Iris pigment epithelial cell (primary cell): Measurements from ENCODE around the gene TLE4.
"Not testable (repeated sequence)": the region's sequence is repeated elsewhere in the genome, so short reads cannot be mapped to it uniquely, and the experiment has no call there.

ENCODE experiments used
- DNase-seq: peaks from one replicate; pipeline ENCODE4 v3.0.0-alpha.2; 2011; ENCODE audit warnings: low read depth

TLE4 gene

DNA sequence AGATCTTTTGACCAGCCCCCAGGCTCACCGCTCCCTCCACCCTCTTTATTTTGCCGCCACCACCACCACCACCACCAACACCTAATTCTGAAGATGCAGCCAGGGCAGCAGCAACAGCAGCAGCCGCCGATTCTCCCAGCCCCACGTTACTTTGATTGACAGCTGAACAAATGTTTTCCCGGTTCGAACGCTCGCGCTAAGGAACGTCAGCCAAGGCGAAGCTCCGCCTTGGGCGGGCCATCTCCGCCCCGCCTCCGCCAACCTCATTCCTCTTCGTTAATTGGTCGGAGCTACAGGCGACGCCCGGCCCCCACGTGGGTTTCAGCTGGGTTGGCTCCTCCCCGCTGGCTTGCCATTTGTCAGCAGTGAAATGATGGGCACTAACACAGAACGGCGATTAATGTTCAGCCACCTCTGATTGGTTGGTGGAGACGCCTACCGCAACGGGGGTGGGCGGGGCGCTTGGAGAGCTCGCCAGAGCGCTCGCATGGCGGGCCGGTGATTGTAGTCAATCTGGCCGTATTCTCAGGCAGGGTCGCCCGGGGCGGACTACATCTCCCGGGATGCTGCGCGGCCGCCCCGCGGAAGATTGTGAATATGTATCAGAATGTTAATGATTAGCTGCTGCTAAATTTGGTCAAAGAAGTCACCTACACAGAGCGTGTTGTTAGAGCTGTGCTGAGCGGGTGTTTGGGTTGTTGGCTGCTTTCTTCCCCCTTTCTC lies at the start of gene TLE4:
TSS of gene TLE4 (plus strand) at position 657 of the 723 bp plus-strand sequence. CDS start 826 bp downstream, outside the sequence.
- DNase-seq: peak; percentile 100

- DNase-seq: no peak
These were observed 49.0 kb upstream of the TLE4 start for GRCh38 chr9:79522793-79523192.

DNA sequence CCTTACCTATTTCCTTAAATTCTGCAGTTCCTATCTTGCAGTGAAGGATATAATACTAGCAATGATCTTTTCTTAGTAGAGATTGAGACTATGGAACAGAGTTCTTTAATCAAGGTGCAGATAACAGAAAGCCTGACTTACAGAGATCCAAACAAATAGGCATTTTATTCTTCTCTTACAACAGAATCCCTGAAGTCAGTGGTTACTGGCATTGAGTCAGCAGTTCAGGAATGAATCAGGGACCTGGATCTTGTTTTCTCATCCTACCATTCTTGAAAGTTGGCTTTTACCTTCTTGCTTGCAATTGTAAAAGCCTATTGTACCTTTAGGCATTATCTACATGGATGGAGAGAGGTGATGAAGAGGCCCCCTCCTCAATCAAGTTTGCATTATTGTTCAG lies 47.5 kb upstream of the TLE4 start:
- peak; percentile 51 for DNase-seq

- DNase-seq: no peak
These were observed 45.6 kb upstream of the TLE4 start for GRCh38 chr9:79526149-79526672.

GRCh38 chr9:79535534-79535933 lies 36.2 kb upstream of the TLE4 start:
- DNase-seq: no peak

DNA sequence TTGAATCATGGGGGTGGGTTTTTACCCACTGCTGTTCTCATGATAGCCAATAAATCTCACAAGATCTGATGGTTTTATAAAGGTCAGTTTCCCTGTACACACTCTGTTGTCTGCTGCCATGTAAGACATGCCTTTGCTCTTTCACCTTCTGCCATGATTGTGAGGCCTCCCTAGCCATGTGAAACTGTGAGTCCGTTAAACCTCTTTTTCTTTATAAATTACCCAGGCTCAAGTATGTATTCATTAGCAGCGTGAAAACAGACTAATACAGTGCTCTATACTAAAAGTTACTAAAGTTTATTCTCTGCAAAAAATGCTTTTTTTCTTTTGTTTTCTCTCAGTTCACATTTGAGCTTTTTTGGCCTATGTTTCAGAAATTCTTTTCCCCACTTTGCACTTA lies 33.9 kb upstream of the TLE4 start:
- no peak for DNase-seq

DNA sequence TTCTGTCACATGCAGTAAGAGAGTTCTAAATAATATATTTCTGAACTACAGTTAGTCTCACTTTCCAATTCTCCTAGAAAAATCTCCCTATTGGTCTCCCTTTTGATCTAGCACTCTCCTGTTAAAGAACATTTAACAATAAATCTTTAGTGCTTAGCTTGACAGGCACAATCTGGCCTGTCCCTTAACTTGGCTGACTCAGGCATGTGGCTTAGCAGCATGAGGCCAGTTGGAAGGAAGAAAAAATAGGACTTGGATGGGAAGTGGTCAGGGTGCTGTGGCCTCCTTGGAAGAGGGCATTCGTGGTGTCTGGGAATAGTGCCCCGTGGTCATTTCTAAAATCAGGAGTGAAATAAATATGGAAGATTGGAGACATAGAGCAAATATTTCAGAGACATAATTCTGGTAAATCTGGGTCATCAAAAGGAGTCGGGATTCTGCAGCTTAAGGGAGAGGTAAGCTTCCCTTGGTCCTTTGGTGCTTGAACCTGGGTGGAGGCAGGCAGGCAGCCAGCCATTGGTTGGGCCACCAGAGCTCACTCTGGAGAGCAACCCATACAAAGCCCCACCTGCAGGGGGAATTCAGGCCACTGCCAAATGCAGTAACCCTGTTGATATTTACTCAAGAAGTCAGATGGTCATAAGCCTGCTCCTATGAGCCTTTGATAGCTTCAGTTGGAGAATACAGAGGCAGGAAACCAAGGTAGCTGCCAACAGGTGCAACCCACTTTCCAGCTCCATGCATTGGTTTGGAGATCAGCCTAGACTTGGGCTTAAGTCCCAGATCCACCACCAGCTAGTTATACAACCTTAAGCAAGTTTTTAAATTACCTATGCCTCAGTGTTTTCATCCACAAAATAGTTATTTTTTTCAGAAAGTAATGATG lies 28.8 kb upstream of the TLE4 start:
- no peak for DNase-seq

- not testable (repeated sequence) for DNase-seq
These were observed 27.4 kb upstream of the TLE4 start for GRCh38 chr9:79544375-79544774.

GRCh38 chr9:79551586-79551985 lies 20.2 kb upstream of the TLE4 start:
- DNase-seq: no peak

DNA sequence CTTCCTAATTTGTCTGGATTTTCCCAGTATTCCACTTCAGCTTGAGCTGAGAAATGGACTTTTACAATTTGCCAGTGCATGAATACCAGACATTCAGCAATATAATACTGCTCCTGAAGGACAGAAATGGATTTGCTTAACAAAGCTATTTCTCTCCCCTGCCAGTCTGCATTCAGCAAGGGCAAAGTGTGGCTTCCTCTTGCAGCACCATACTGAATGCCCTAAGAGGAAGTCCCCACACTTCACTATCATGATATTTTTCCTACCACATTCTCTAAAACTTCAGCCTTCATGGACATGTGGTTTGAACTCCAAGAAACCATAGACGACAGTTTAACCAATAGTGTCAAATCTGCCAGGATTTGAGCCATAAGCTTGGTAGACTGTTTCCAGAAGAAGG lies 19.8 kb upstream of the TLE4 start:
- no peak for DNase-seq

GRCh38 chr9:79555474-79556089 lies 16.2 kb upstream of the TLE4 start:
- DNase-seq: no peak

DNA sequence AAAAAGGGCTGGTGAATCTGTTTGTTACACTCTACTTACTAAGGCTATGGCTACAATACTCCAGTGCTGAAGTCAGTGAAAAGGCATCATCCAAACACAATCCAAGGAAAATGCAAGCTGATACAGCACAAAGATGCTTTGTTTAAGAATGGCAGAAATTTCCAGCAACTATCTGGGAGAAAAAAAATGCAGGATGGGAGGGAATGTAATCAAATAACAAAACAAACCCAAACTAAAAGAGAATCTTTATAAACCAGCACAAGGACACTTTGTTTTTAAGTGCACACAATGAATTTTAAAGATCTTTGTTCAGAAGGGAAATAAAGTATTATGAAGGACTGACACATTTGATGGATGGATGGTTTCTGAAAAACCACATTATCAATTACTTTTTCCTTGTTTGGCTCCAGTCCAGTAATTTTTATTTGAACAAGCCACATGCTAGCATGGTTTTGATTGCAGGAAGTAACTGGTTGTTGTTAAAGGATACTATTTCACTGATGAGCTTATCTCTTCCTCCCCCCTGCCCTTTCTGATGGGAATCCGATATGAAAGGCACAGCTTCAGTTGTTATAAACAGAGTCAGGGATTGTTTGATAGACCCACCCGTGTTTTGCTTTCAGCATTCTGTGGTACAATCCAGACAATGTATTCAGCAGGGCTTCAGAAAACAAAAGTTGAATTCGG lies 12.1 kb upstream of the TLE4 start:
- DNase-seq: no peak

- DNase-seq: no peak
These were observed 8.9 kb upstream of the TLE4 start for GRCh38 chr9:79562749-79563386.

DNA sequence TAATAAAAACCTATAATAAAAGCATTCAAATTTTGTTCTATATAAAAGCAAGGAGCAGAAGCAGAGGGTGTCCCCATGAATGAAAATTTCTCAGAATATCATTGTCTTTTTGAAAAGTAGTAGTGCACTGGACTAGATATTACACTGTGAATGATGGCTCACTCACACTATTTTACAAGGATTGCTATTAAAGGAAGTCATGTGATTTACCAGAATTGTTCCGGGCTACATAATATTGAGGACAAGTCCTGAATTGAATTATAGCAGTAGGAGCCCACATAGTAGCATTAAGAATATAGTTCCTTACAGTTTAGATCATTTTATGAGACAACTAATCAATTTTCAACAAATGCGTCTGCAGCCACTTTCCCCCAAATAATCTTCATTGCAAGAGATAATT lies 7.7 kb upstream of the TLE4 start:
- no peak for DNase-seq

GRCh38 chr9:79565245-79565644 lies 6.5 kb upstream of the TLE4 start:
- no peak for DNase-seq

- no peak for DNase-seq
These were observed 4.1 kb upstream of the TLE4 start for GRCh38 chr9:79567671-79568098.

GRCh38 chr9:79568337-79569101 lies 3.2 kb upstream of the TLE4 start:
- DNase-seq: no peak

GRCh38 chr9:79569814-79570447 lies 1.8 kb upstream of the TLE4 start:
- DNase-seq: no peak

DNA sequence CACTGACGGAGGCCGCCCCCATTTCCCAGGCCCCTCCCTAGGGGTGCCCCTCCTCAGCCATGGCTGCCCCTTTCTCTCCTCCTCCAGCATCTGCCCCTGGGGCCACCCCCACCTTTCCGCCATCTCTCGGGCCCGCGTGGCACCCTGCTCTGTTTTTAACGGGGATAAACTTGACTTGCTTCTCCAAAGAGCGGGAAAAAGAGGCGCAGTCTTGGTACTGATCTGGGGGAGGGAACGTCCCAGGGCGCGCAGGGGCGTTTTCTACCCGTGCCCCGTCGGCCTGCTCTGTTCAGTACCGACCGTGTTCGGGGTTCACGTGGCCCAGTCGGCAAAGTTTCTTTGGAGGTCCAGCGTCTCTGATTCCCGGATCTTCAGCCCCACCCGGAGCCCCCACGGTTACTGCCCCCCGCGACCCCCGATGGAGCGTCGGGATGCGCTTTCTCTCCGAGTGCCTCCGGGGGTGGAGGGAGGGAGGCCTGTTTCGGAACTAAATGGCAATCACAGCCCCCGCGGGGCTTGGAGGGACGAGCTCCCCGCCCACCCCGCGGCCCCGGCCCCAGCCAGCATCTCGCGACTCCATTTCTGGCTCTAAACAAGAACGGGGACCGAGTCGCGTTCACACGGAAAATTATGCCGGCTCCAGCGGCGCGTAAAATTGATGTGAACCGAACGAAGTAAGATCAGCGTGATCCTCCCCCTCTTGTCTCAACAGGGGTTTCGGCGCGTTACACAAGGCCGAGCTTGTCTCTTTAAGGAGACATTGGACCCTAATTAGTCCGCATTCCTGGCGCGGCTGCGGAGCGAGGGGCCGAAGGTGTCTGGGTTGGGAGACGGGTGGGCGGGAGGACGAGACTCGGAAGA lies 1.1 kb upstream of the TLE4 start:
- DNase-seq: peak; percentile 58
